ENCODE data around the gene PM20D1.
"Not testable (repeated sequence)": the region's sequence is repeated elsewhere in the genome, so short reads cannot be mapped to it uniquely, and the experiment has no call there.

The PM20D1 gene

GRCh38 chr1:205849619-205850355 is at the start of gene PM20D1:
PM20D1 (minus strand) TSS chr1:205850132; CDS start chr1:205850072, 60 bp downstream.
- peak; percentile 43 to 70 (median 60) for DNase-seq (ENCODE audit: low read depth in 3 of 3, low spot score in 1 of 3)

DNA sequence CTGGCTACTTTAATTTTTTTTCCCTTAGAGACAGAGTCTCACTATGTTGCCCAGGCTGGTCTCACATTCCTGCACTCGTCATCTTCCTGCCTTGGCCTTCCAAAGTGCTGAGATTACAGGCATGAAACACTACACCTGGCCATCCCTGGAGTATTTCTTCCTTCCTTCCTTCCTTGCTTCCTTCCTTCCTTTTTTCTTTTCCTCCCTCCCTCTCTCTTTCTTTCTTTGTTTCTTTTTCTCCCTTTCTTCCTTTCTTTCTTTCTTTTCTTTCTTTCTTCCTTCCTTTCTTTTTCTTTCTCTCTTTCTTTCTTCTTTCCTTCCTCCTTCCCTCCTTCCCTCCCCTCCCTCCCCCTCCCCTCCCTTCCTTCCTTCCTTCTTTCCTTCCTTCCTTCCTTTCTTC is 46.4 kb upstream of the PM20D1 start:
- DNase-seq (ENCODE audit: low read depth in 3 of 3, low spot score in 1 of 3) = no peak

DNA sequence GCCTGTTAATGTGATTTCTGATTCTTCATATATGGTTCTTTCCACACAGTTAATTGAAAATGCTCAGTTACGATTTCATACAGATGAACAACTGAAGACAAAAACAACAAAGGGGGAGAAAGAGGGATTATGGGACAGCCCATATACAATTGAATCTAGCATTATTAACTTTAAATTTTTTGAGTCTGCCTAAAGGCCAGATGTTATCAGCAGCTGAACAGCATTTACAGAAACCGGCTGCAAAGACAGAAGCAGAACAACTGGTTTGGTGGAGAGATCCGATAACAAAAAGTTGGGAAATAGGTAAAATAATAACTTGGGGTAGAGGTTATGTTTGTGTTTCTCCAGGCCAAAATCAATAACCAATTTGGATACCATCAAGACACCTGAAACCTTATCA is 44.2 kb upstream of the PM20D1 start:
- DNase-seq (ENCODE audit: low read depth in 3 of 3, low spot score in 1 of 3) = not testable (repeated sequence)

DNA sequence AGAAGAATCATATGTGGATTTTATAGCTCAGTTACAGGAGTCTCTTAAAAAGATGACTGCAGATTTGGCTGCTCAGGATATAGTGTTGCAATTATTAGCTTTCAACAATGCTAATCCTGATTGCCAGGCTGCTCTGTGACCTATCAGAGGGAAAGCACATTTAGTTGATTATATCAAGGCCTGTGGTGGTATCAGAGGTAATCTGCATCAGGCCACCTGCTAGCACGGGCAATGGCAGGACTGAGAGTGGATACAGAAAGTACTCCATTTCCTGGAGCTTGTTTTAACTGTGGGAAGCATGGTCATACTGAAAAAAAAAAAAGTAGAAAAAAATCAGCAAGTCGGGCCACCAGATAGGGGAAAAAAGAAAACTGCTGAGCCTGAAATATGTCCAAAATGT is 42.2 kb upstream of the PM20D1 start:
- not testable (repeated sequence) for DNase-seq (ENCODE audit: low read depth in 3 of 3, low spot score in 1 of 3)

DNA sequence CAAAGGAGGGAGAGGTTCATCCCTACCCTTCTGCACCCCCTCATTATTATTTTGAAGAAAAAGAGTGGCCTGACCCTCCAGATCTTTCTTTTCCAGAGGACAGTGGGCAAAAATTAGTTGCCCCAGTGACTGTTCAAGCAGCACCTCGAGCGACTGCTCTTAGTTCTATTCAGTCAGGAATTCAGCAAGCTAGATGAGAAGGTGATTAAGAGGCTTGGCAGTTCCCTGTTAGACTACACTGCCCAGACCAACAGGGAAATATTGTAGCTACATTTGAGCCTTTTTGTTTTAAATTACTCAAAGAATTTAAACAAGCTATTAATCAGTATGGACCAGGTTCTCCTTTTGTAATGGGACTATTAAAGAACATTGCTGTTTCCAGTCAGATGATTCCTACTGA is 41.5 kb upstream of the PM20D1 start:
- not testable (repeated sequence) for DNase-seq (ENCODE audit: low read depth in 3 of 3, low spot score in 1 of 3)

DNA sequence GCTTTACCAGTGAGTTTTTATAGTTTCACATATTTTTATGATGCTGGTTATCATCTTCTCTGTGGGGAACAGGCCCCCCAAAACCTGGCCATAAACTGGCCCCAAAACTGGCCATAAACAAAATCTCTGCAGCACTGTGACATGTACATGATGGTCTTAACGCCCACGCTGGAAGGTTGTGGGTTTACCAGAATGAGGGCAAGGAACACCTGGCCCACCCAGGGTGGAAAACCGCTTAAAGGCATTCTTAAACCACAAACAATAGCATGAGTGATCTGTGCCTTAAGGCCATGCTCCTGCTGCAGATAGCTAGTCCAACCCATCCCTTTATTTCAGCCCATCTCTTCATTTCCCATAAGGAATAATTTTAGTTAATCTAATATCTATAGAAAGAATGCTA is 40.7 kb upstream of the PM20D1 start:
- DNase-seq (ENCODE audit: low read depth in 3 of 3, low spot score in 1 of 3) = not testable (repeated sequence)

DNA sequence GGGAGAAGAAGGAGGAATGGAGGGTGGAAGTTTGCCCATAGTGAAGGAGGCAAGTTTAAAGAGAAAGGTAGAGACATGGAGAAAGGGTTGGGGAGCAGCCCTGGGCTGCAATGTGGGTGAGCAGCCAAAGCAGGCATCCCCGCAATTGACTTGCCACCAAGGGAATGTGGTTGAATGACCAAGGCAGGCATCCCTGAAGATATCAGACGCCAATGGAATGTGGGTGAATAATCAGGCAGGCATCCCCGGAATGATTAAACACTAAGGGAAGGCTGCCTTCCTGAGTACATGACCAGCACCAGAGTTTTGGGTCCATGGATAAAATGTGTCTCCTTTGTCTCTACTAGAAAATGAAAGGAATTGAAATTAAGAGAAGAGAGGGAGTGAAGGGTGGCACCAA is 39.8 kb upstream of the PM20D1 start:
- DNase-seq (ENCODE audit: low read depth in 3 of 3, low spot score in 1 of 3) = not testable (repeated sequence)

GRCh38 chr1:205889006-205889405 is 39.1 kb upstream of the PM20D1 start:
- not testable (repeated sequence) for DNase-seq (ENCODE audit: low read depth in 3 of 3, low spot score in 1 of 3)

DNA sequence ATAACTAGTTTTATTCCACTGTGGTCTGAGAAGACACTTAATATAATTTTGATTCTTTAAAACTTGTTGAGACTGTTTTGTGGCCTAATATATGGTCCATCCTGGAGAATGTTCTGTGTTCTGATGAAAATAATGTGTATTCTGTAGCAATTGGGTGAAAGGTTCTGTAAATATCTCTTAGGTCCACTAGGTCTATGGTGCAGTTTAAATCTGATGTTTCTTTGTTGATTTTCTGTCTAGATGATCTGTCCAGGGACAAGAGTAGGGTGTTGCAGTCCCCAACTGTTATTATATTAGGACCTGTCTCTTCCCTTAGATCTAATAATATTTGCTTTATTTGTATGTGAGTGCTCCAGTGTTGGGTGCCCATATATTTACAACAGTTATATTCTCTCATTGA is 33.9 kb upstream of the PM20D1 start:
- DNase-seq (ENCODE audit: low read depth in 3 of 3, low spot score in 1 of 3) = no peak

GRCh38 chr1:205880923-205881322 is 31.0 kb upstream of the PM20D1 start:
- DNase-seq (ENCODE audit: low read depth in 3 of 3, low spot score in 1 of 3) = no peak

- DNase-seq (ENCODE audit: low read depth in 3 of 3, low spot score in 1 of 3) = no peak
These were observed 30.0 kb upstream of the PM20D1 start for GRCh38 chr1:205879974-205880373.

DNA sequence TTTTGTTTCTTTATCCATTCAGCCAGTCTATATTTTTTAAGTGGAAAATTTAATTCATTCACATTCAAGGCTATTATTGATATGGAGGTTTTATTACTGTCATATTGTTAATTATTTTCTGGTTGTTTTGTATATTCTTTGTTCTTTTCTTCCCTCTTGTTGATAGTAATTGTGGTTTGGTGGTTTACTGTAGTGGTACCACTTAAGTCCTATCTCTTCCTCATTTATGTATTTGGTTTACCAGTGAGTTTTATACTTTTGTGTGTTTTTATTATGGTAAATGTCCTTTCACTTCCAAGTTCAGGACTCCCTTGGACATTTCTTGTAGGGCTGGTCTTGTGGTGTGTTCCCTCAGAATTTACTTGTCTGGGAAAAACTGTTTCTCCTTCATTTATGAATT is 28.1 kb upstream of the PM20D1 start:
- no peak for DNase-seq (ENCODE audit: low read depth in 3 of 3, low spot score in 1 of 3)

DNA sequence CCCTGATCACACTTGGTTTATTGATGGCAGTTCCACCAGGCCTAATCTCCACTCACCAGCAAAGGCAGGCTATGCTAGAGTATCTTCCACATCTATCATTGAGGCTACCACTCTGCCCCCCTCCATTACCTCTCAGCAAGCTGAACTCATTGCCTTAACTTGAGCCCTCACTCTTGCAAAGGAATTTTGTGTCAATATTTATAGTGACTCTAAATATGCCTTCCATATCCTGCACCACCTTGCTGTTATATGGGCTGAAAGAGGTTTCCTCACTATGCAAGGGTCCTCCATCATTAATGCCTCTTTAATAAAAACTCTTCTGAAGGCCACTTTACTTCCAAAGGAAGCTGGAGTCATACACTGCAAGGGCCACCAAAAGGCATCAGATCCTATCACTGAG is 23.2 kb upstream of the PM20D1 start:
- DNase-seq (ENCODE audit: low read depth in 3 of 3, low spot score in 1 of 3) = not testable (repeated sequence)

DNA sequence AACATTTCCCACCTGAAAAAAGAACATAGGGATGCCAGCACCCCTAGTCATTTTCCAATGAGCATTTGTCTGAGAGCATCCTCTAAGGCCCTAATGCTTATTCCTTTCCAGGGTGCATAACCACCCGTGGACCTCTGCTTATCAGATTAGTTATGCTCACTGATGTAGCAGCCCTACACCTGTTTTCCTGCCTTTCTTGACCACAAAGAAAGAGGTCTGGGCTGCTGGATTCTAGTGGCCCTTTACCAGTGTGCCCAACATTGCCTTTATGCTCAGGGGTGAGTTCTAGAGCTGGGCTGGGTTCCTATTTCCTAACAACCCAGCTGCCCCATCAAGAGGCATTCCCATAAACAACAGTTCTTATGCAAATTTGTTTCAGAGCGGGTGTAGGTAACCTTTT is 20.3 kb upstream of the PM20D1 start:
- no peak for DNase-seq (ENCODE audit: low read depth in 3 of 3, low spot score in 1 of 3)

- no peak for DNase-seq (ENCODE audit: low read depth in 3 of 3, low spot score in 1 of 3)
These were observed 11.6 kb upstream of the PM20D1 start for GRCh38 chr1:205861540-205861939.

DNA sequence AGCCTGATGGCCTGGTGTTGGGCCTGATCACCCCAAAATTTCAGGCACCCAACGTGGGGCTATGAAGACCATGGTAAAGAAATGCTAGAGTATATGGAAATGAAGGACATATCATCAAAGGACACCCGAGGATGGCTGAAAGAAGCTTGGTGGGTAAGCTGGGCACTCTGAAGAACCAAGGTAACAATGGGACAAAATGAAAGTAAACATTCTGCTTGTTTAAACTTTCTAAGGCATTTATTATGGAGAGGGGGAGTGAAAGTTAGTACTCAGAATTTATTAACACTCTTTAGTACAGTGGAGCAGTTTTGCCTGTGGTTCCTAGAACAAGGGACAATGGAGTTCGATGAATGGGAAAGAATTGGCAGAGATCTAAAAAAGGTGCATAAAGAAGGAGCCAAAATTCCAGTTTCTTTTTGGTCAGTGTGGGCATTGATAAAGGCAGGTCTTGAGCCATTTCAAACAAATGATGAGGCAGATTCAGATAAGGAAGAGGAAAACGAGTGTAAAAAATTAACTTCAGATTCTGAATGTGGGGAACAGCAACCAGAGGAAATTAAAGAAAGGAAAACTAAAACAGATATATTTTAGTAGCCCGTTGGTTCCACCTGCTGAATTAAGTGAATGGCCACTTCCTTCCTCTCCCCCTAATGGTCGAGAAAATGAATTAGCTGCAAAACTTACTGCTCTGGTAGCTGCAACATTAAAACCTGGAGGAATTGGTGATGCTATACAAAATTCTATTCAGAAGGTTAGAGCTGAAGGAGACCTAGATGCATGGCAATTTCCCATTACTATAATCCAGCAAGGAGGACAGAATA is 8.4 kb upstream of the PM20D1 start:
- no peak for DNase-seq (ENCODE audit: low read depth in 3 of 3, low spot score in 1 of 3)

GRCh38 chr1:205857501-205857900 is 7.6 kb upstream of the PM20D1 start:
- DNase-seq (ENCODE audit: low read depth in 3 of 3, low spot score in 1 of 3) = not testable (repeated sequence)

DNA sequence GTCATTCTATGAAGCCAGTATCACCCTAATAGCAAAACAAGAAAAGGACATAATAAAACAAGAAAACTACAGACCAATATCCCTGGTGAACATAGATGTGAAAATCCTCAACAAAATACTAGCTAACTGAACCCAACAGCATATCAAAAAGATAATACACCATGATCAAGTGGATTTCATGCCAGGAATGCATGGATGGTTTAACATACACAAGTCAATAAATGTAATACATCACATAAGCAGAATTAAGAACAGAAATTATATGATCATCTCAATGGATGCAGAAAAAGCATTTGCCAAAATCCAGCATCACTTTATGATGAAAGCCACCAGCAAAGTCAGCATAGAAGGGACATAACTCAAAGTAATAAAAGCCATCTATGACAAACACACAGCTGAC is 6.5 kb upstream of the PM20D1 start:
- DNase-seq (ENCODE audit: low read depth in 3 of 3, low spot score in 1 of 3) = no peak

DNA sequence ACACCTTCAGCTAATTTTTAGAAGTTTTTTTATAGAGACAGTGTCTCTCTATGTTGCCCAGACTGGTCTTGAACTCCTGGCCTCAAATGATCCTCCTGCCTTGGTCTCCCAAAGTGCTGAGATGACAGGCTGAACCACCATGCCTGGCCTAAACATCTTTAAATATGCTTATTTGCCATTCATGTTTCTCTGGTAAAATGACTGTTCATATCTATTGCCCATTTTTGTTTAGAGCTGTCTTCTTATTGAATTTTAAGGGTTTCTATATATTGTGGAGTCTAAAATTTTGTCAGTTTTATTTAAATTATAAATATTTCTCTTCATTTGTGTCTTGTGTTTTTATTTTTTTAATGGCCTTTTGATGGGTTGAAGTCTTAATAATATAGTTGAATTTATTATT is 3.0 kb upstream of the PM20D1 start:
- no peak for DNase-seq (ENCODE audit: low read depth in 3 of 3, low spot score in 1 of 3)

DNA sequence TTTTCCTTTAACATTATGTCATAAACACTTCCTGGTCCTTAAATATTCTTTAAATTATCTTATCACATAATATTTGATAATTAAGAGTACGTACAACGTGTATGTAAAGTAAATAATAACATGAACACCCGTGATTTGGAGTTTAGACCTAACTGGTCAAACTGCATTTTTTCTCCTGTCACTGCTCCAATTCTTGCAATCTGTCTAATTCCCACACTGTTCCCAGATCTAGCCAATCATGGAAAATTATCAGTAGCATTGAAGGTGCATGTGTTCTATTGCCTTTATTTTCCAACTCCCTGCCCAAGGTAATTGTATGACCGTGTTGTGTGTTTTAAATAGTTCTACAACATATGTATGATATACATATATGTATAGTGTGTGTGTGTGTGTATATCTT is 2.1 kb upstream of the PM20D1 start:
- no peak for DNase-seq (ENCODE audit: low read depth in 3 of 3, low spot score in 1 of 3)

DNA sequence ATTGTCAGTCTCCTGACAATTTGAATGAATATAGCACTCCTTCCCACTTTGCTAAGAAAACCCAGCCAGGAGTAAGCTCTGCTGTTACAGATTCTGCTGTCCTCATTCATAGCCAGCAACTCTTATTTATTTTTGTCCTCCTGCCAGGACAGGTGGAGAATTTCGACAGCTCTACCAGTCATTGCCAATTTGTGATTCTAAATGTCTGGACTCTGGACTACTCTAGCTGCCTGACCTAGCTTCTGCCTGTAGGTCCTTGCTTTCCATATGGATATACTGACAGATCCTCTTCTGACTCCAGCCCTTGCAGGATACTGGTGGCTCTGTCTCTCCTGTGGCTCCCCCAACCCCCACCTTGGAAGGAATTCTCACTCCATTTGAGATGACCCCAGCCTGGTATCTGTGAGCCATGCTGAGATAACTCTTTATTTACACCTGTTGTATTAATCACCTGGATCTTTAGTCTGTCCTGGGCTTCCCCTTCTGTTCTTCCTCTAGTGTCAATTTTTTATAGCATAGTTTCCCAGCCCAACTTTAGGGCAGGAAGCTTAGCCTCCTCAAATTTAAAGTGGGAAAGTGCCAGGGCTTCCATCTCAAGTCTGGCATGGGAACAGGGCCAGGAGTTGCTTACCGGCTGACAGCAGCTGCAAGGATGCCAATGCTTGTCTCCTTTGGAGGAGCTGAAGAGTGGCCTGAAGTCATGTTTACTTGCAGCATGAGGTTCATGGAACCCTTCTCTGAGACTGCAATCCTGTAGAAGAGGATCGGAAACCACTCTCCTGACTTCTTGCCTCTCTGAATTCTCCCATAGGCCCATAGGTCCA is 6.7 kb downstream of the PM20D1 start:
- DNase-seq (ENCODE audit: low read depth in 3 of 3, low spot score in 1 of 3) = no peak

GRCh38 chr1:205842229-205842628 is 7.7 kb downstream of the PM20D1 start:
- no peak for DNase-seq (ENCODE audit: low read depth in 3 of 3, low spot score in 1 of 3)

Data from stimulated activated CD4-positive, alpha-beta T cell treated with anti-CD3 and anti-CD28 coated beads, TNF-alpha, amount 100 ng/mL, for 1 hour (primary cell).